ENCODE results near the gene MBNL3. TPM values are rescaled to one million over a fixed set of nuclear protein-coding genes. Genes with fewer than 3 reads are reported as not detected.

MBNL3 gene
- total RNA-seq, 1 donor, result 10.2 TPM

DNA sequence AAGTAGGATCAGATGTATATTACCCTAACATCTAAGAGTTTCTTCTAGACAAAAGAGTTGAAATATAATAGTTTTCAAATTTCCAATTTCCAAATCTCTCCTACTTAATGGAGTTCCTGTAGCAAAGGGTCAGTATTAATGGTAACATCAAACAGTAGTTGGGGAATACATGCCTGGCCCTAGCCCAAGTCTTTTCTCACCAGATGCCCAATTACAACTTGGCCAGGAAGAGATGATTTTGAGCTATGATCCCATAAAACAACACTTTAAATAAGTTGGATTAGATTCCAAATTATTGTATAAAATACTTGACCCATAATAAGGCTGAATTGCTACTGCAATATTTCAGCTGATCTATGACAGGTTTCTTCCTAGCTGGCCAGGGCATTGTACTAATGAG lies 59.9 kb downstream of the MBNL3 start:
- no peak overlapping the region for H3K4me3 ChIP-seq (ENCODE audit: low read depth, low read length)
- DNase-seq (ENCODE audit: low read depth), result no peak
- TF ChIP-seq, protein P1, sequence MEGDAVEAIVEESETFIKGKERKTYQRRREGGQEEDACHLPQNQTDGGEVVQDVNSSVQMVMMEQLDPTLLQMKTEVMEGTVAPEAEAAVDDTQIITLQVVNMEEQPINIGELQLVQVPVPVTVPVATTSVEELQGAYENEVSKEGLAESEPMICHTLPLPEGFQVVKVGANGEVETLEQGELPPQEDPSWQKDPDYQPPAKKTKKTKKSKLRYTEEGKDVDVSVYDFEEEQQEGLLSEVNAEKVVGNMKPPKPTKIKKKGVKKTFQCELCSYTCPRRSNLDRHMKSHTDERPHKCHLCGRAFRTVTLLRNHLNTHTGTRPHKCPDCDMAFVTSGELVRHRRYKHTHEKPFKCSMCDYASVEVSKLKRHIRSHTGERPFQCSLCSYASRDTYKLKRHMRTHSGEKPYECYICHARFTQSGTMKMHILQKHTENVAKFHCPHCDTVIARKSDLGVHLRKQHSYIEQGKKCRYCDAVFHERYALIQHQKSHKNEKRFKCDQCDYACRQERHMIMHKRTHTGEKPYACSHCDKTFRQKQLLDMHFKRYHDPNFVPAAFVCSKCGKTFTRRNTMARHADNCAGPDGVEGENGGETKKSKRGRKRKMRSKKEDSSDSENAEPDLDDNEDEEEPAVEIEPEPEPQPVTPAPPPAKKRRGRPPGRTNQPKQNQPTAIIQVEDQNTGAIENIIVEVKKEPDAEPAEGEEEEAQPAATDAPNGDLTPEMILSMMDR (IDR thresholded peaks at IDR 0.05; ENCODE audit: insufficient read depth, low read length), result no peak

DNA sequence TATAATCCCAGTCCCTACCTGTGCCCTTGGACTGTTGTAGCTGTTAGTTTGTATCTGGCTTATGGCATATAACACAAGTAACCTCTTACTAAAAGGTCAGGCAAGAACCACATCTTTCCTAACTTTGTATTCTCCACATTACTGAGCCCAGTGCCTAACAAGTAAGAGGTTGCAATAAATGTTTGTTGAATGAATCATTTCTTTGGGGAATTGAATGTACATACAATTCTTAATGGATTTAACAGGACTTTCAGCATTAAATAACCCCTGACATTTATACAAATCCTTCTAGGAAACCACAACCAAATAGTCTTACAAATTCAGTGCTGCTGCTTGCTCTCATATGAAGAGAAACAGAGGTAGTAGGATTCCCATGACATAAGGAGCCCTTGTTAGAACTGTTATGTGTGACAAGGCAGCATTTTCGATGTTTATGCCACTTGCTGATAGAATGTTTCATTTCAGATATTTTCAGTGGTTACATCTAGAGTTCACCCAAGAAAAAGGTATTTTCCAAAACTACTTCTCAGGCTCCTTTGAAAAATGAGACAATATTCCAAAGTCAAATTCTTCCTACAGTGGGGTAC lies 62.0 kb downstream of the MBNL3 start:
- TF ChIP-seq, protein P1 (IDR thresholded peaks at IDR 0.05; ENCODE audit: insufficient read depth, low read length), result no peak
- no peak overlapping the region for H3K4me3 ChIP-seq (ENCODE audit: low read depth, low read length)
- DNase-seq (ENCODE audit: low read depth), result peak; percentile 58

DNA sequence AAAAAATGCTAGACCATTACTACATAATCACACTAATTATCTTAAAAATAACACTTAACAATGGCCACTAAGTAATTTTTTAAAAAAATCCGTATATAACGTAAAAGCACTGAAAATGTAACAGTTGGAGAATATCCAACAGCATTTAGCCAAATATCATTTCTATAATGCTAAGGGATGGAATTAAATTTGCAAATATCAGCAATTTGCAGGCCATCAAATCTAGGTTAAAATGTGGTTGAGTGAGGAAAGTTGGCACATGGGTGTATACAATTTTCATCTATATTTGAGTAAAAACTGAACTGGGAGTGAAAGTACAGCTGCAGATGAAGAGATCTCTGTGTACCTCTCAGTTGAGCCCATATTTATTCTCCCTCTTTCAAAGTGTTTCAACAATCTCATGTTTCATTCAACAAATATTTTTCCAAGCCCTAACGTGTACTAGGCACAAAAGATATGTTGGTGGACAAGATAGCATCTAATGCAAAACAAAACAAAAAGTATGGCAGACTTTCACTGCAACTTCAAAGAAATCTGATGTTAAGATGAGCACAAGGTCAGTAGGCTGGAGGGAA lies 63.0 kb downstream of the MBNL3 start:
- no peak overlapping the region for H3K4me3 ChIP-seq (ENCODE audit: low read depth, low read length)
- no peak for DNase-seq (ENCODE audit: low read depth)
- TF ChIP-seq, protein P1 (IDR thresholded peaks at IDR 0.05; ENCODE audit: insufficient read depth, low read length), result no peak

DNA sequence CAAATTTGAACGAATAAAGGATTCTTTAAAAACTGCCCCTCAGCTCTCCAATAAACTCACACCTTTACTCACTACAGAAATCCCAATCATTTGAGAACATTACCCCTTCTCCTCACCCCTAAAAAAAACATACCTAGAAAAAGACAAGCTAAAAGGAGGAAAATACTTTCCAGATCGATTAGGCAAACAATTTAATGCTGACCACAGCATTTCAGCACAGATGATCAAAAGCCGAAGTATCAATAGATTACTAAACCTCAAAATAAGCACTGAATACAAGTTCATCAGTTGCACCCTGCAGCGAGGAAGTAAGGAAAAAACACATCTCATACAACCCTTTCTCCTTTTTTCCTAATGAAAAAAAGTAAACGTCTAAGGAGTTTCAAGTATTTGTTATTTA lies 65.5 kb downstream of the MBNL3 start:
- DNase-seq (ENCODE audit: low read depth), result no peak
- H3K4me3 ChIP-seq (ENCODE audit: low read depth, low read length), result no peak overlapping the region
- TF ChIP-seq, protein P1 (IDR thresholded peaks at IDR 0.05; ENCODE audit: insufficient read depth, low read length), result no peak

DNA sequence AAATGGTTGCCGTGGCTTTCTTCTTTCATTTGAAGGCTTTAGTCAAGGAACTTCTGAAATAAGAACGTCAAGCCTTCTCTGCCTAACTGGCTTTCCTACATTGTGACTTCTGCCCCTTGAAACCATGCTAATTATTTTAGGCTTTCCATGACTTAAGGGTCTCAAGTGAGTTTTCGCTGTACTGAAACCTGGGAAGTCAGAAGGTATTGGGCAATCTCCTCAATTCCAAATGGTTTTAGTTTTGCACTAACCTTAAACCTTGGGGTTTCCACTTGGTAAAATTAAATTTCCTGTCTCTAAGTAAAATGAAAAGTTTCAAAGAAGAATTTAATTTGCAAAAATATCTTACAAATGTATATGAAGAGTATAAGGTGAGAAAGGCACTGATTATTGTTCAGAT lies 73.8 kb downstream of the MBNL3 start:
- no peak overlapping the region for H3K4me3 ChIP-seq (ENCODE audit: low read depth, low read length)
- no peak for DNase-seq (ENCODE audit: low read depth)
- TF ChIP-seq, protein P1 (IDR thresholded peaks at IDR 0.05; ENCODE audit: insufficient read depth, low read length), result no peak

DNA sequence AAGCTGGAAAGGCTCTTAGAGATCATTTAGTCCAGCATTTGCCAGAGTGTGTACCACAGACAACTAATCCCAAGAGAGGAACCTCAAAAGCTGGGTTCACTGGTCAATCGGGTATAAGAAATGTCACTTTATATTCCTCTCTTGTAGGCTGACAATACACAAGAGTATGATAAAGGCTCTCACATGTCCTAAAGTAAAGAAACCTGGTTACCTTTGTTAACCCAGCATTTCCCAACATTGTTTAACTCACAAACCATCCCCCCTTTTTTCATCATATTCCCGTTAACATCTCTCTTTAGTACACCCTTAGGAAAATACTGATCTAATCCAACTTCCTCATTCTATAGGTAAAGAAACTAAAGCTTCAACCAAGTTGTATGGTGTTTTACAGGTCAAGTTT lies 74.4 kb downstream of the MBNL3 start:
- DNase-seq (ENCODE audit: low read depth), result no peak
- no peak overlapping the region for H3K4me3 ChIP-seq (ENCODE audit: low read depth, low read length)
- TF ChIP-seq, protein P1 (IDR thresholded peaks at IDR 0.05; ENCODE audit: insufficient read depth, low read length), result no peak

DNA sequence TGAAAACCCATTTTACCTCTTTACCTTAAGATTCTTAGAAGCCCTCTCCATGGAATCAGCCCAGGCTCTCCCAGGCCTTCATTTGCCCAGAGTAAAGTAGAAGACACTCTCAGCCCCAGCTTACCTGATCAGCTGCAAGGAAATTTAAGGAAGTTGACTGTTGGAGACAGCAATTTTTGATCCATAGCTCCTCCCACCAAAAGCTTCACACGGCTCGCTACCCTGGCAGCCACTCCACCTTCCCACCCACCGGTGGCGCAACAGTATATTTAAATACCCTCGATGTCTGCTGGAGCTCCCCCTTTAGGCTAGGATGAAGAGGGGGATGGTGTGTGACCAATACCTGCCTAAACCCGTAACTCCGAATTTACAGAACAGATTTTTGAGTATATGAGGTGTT lies 75.4 kb downstream of the MBNL3 start:
- DNase-seq (ENCODE audit: low read depth), result no peak
- TF ChIP-seq, protein P1 (IDR thresholded peaks at IDR 0.05; ENCODE audit: insufficient read depth, low read length), result no peak
- no peak overlapping the region for H3K4me3 ChIP-seq (ENCODE audit: low read depth, low read length)

All from fibroblast of the aortic adventitia (primary cell).